HG02885 (cell line): ENCODE measurements around the gene SH3RF2.

Experiments used
- ATAC-seq: cut with Tn5 transposase; IDR thresholded peaks from one replicate; pipeline ENCODE4 v1.9.1; 2021; ENCODE audit warnings: mild to moderate bottlenecking; ENCODE audit not compliant: unreplicated experiment, poor library complexity

The SH3RF2 gene

GRCh38 chr5:146032911-146033310 is 96.5 kb downstream of the SH3RF2 start:
- ATAC-seq = no peak

- ATAC-seq = no peak
Measured at GRCh38 chr5:146034127-146034526, 97.7 kb downstream of the SH3RF2 start.

GRCh38 chr5:146034605-146035004 is 98.2 kb downstream of the SH3RF2 start:
- no peak for ATAC-seq

- ATAC-seq = no peak
Measured at GRCh38 chr5:146039420-146039819, 103.0 kb downstream of the SH3RF2 start.

- no peak for ATAC-seq
Measured at GRCh38 chr5:146040527-146040926, 104.1 kb downstream of the SH3RF2 start.

GRCh38 chr5:146041180-146041789 is 104.9 kb downstream of the SH3RF2 start:
- ATAC-seq = peak; percentile 86

- no peak for ATAC-seq
Measured at GRCh38 chr5:146042628-146043279, 106.4 kb downstream of the SH3RF2 start.

- ATAC-seq = no peak
Measured at GRCh38 chr5:146043722-146044121, 107.3 kb downstream of the SH3RF2 start.

GRCh38 chr5:146047396-146047795 is 111.0 kb downstream of the SH3RF2 start:
- no peak for ATAC-seq

GRCh38 chr5:146048994-146049703 is 112.8 kb downstream of the SH3RF2 start:
- no peak for ATAC-seq

- no peak for ATAC-seq
Measured at GRCh38 chr5:146049704-146050026, 113.3 kb downstream of the SH3RF2 start.

- no peak for ATAC-seq
Measured at GRCh38 chr5:146050086-146050485, 113.7 kb downstream of the SH3RF2 start.

GRCh38 chr5:146051678-146052077 is 115.3 kb downstream of the SH3RF2 start:
- no peak for ATAC-seq

GRCh38 chr5:146052780-146053179 is 116.4 kb downstream of the SH3RF2 start:
- ATAC-seq = peak; percentile 48

- no peak for ATAC-seq
Measured at GRCh38 chr5:146055432-146055831, 119.1 kb downstream of the SH3RF2 start.

- ATAC-seq = no peak
Measured at GRCh38 chr5:146059460-146060220, 123.3 kb downstream of the SH3RF2 start.

GRCh38 chr5:146060221-146060585 is 123.8 kb downstream of the SH3RF2 start:
- no peak for ATAC-seq

GRCh38 chr5:146066968-146067367 is 130.6 kb downstream of the SH3RF2 start:
- no peak for ATAC-seq

- ATAC-seq = no peak
Measured at GRCh38 chr5:146068206-146068605, 131.8 kb downstream of the SH3RF2 start.

GRCh38 chr5:146068977-146069779 is 132.8 kb downstream of the SH3RF2 start:
- ATAC-seq = peak; percentile 48
